ENCODE measurements around the gene PDP2.

DNA sequence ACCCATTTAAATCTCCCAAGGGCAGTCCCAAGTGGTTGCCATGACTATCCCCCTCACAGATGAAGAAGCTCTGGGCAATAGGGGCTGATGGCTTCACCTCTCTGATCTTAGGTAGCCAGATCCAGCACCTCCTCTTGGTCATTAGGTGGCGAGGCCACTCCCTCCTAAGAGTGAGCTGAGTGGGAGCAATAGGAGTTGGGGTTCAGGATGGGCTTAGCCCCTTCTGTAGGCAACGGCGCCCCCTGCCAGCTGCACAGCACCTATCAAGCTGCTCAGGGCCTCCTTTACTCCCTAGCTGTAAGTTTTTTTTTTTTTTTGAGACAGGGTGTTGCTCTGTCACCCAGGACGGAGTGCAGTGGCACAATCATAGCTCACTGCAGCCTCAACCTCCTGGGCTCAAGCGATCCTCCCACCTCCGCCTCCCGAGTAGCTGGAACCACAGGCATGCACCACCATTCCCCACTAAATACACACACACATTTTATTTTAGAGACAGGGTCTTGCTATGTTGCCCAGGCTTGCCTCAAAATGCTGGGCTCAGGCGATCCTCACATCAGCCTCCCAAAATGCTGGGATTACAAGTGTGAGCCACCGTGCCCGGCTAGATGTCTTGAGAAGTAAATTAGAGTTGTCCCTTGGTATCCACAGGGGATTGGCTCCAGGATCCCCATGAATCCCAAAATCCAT lies 48.5 kb downstream of the PDP2 start:
- TF ChIP-seq EZH2 (IDR thresholded peaks at IDR 0.05; ENCODE audit: borderline replicate concordance, insufficient read depth, low read length, poor library complexity, severe bottlenecking) (no peak), POLR2AphosphoS5 (IDR thresholded peaks at IDR 0.05) (no peak), TAF1 (IDR thresholded peaks at IDR 0.05; ENCODE audit: low read depth) (no peak), EP300 (conservative IDR thresholded peaks at IDR 0.05; ENCODE audit: poor library complexity, severe bottlenecking) (no peak), MXI1 (conservative IDR thresholded peaks at IDR 0.05; ENCODE audit: poor library complexity, severe bottlenecking) (no peak)
- TF ChIP-seq, protein P1, sequence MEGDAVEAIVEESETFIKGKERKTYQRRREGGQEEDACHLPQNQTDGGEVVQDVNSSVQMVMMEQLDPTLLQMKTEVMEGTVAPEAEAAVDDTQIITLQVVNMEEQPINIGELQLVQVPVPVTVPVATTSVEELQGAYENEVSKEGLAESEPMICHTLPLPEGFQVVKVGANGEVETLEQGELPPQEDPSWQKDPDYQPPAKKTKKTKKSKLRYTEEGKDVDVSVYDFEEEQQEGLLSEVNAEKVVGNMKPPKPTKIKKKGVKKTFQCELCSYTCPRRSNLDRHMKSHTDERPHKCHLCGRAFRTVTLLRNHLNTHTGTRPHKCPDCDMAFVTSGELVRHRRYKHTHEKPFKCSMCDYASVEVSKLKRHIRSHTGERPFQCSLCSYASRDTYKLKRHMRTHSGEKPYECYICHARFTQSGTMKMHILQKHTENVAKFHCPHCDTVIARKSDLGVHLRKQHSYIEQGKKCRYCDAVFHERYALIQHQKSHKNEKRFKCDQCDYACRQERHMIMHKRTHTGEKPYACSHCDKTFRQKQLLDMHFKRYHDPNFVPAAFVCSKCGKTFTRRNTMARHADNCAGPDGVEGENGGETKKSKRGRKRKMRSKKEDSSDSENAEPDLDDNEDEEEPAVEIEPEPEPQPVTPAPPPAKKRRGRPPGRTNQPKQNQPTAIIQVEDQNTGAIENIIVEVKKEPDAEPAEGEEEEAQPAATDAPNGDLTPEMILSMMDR (IDR thresholded peaks at IDR 0.05; ENCODE audit: poor library complexity, severe bottlenecking), result no peak
